COR-L47 (cell line): ENCODE measurements around the gene ZNF574.

ENCODE experiments used
- DNase-seq: peaks from one replicate; lab custom pipeline; 2025; lab: John Stamatoyannopoulos, UW

Gene ZNF574

DNA sequence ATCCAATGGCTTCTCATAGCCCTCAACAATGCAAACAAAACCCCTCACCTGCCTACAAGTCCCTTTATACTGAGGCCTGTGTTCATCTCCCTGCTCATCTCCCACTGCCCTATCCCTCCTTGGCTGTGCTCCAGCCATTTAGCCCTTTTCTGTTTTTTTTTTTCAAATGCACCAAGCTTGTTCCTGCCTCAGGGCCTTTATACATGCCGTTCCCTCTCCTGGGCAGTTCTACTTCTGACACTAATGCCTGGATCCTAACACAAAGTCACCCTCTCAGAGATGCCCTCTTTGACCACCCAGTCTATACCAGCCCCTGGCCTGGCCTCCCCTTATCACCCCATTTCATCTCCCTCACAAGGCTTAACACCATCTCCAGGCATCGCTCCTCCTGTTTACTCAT lies 26.9 kb downstream of the ZNF574 start:
- DNase-seq: no peak

DNA sequence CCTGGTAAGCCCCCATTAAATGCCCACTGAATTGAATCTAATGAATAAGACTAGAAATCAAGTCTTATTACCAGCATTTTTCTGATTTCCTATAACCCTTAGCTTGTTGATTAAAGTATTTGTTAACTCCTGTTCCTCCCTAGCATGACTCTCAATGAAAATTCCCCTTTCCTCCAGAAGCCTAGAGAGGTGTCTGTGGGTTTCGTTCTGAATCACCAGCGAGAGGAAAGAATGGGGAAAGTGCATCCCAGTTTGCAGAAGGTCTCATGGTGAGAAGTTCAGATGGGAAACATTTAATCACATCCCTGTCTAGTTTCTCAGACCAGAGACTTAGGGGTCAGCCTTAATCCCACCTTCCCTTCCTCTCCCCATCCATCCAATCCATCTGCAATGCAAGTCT lies 29.4 kb downstream of the ZNF574 start:
- no peak for DNase-seq

DNA sequence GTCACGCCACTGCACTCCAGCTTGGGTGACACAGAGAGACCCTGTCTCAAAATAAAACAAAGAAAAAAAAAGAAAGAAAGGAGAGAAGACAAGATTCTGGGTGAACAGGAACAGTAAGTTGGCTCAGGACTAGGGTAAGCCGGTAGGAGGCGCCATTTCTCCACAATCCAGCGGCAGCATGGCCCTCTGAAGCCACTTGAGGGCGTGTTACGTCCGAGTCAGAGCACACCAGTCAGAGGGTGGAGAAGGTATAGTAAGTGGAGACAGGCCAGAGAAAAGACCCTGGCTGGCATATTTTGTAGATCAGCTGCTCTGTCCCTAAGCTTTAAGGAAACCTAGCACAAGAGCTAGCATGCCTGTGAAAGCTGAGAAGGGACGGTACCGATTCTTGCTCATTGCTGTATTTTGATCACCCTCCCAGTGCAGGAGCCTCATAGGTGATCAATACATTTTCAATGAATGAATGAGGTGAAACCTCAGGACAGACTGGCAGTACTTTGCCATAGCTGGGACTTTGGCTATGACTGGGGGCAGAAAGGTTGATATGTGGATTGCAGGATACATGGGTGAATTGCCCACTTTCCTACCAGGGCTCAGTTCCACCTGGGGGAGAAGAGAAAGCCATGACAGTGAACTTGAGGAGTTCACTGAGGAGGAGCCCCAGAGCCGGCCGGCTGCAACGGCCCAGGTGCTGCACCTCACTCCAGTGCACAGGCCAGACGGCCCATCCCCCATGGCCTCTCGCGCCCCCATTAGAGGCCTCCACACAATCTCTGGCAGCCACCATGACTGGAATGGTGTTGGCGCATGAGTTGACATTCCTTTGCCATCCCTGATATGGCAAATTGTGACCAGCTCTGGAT lies 32.8 kb downstream of the ZNF574 start:
- DNase-seq: peak; percentile 77

DNA sequence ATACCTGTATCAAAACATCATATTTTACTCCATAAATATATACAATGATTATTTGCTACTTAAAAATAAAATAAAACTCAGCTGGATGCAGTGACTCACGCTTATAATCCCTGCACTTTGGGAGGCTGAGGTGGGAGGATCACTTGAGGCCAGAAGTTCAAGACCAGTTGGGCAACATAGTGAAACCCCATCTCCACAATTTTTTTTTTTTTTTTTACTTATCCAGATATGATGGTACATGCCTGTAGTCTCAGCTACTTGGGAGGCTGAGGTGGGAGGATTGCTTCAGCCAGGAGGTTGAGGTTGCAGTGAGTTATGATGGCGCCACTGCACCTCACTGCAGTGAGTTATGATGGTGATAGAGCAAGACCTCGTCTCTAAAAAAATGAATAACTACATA lies 33.9 kb downstream of the ZNF574 start:
- DNase-seq: no peak

DNA sequence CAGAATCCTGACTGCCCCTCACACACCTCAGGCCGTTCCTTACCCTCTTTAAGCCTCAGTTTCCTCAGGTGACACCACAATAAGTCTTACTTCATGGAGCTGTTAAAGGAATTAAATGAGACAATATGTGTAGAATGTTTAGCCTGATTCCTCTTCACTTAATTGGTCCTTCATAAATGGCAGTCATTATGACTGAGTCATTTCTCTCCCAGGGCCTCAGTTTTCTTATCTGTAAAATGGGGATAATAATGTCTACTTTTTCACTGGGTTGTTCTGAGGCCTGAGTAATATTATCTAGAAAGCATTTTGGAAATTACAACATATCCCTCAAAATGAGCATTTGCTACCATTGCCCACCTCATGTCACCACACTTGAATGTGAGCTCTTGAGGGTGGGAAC lies 34.7 kb downstream of the ZNF574 start:
- no peak for DNase-seq

DNA sequence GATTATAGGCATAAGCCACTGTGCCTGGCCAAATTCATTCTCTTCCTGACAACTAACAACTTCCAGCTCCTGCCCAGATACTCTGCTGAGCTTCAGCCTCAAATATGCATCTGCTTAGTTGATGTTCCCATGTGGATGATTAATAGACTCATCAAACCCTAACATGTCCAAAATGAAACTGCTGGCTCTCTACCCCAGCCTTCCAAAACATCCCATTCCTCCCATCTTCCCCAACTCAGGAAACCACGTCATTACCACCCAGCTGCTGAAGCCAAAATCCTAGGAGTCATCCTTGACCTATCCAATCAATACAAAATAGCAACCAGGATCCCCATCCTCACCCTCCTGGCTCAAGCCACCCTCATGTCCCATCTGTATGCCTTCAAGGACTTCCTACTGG lies 35.4 kb downstream of the ZNF574 start:
- DNase-seq: no peak

DNA sequence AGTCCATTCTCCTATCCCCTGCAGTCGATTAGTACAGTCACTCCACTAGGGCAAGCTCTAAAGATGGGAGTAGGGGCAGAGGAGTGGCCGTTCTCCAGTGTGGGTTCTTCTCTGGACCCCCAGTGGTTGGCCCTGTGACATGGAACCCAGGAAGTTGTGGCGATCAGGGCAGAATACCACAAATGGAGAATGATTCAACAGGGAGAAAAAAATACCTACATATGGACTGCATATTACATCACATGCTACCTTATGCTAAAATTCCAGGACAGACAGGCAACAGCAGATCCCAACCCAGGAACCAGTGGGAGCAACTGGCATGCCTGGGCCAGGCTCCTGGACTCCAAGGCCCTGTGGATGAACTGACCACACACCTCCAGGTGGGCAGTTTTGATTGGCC lies 35.8 kb downstream of the ZNF574 start:
- DNase-seq: no peak

DNA sequence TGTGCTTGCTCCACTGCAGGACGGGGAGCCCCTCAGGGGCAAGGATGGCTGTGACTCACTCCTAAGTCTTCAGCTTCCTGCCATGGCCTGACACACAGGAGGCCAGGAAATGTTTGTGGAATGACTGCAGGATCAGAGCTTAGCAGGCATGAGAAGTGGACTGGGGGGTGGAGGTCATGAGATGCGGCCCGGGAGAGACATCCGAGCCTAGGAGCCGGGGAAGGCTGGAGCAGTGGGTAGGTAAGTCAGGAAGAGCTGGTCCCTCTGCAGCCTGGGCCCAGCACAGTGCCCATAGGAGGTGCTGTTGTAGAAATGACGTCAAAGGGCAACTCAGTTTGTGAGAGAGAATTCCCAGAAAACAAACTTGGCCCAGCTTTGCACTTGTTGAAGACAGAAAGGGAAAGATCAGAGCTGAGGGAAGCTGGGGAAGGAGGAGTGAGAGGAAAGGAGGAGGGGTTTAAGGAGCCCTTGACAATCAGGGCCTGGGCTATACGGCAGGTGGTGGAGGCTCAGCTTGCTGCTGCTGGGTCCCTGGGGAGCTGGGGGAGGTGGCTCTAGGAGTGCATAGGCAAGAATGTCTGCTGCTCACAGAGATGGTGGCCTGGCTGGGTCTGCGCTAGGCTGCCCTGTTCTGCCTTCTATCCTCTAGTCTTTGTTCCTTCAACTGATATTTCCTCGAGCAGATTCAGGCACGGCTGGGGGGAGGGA lies 37.8 kb downstream of the ZNF574 start:
- no peak for DNase-seq

DNA sequence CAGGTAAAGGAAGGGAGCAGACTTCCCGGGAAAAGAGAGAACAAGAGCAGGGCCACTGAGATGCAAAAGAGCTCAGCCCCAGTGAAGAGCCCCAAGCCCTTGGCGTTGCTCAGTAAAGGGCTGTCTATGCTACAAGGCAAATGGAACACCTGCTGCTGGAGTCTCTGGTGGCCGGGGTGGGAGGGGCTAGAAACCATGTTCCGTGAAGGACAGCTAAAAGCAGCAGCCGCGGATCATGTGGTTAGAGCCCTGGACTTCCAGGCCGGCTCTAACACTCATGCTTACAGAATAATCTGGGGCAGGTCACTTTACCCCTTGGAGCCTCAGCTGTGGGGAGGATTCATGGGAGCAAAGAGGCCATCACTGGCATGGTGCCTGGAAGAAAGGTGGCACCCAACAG lies 38.4 kb downstream of the ZNF574 start:
- DNase-seq: no peak

DNA sequence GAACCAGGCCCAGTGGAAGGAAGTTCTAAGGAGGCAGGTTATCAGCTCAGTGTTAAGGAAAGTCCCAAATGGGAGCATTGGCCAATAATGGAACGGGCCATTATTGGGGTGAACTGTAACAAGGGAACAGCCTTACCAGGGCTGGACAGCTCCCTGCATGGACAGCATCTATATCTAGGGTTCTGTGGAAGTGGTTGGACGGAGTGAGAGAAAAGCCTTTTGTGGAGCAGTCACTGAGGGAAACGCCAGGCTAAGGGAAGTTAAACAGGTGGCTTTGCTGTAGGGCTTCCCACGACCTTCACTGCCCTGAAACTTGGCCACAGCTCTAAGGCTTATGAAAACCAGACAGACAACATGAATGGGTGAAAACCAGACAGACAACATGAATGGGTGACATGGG lies 39.3 kb downstream of the ZNF574 start:
- no peak for DNase-seq

DNA sequence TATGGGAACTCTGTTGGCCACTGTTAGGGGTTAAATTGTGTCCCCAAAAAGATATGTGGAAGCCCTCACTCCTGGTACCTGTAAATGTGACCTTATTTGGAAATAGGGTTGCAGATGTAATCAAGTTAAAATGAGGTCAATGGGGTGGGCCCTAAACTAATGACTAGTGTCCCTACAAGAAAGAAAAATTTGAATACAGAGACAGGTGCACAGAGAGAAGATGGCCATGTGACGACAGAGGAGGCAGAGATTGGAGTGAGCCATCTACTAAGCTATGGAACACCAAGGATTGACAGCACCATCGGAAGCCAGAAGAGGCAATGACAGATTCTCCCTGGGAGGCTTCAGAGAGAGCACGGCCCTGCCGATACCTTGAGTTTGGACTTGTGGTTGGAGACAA lies 39.7 kb downstream of the ZNF574 start:
- DNase-seq: no peak

DNA sequence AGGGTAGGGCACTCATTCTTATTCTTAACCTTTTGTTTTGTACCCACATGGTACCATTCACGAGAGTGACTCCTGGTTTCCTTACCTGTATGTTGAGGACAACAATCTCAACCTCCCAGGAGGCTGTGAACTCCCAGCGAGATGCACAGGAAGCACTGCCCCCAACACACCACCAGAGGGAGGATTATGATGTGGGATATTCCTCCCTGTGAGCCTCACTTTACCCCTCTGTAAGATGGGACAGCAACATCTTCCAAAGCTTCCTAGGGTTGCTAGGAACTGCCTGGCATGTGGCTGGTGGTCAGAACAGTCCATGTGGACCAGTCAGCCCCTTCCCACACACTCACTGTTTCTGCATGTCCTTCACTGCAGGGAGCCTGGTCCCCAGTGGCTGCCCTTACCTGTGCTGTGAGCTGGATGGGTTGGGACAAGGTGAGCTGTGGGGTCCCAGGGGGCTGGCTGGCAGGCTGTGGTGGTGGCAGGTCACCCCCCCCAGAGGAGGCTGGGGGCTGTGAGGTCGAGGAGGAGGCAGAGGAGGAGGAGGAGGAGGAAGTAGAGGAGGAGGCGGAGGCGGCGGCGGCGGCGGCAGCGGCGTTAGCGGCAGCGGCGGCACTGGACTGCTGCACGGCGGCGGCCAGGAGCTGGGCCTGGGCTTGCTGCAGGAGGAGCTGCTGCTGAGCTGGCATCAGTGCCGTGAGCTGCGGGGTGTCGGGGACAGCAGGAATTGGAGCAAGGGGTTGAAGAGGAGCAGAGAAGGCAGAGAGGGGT lies 40.5 kb downstream of the ZNF574 start:
- no peak for DNase-seq

DNA sequence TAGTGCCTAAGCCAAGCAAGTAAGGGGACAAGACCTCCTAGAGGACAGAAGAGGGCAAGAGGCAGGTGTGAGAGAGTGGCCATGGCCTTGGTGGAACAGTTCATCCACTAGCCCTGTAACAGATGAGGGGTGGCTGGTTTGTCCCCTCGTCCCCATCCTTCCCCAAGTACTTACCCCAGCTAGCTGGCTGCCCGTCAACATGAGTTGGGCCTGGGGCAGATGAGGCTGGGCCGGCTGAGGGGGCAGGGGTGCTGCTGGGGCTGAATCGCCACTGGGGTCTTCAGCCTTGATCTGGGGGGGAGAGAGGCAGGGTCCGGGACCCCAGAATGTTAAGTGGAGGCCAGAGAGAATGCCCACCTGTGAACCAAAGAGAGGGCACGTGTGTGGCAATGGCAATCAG lies 41.1 kb downstream of the ZNF574 start:
- DNase-seq: no peak

DNA sequence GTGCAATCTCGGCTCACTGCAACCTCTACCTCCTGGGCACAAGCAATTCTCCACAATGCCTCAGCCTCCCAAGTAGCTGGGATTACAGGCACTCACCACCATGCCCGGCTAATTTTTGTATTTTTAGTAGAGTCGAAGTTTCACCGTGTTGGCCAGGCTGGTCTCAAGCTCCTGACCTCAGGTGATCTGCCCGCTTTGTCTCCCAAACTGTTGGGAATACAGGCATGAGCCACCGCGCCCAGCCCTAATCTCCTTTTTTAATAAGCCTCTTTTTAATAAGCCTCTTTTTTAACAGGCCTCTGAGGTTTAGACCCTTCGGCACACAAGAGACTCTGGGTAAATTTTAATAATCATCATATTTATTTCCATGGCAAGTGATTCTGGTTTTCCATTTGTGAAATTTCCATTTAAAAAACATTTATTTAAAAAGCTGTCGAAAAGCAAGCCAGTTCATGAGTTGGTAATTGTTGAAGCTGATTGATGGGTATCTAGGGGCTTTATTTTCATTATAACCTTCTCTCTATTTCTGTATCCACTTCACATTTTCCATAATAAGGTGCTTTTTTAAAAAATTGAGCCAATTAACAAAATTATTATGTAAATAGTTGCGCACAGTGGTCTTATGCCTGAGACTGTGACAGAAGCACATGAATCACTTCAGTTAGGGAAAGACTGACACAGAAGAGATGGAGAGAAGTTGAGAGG lies 44.5 kb downstream of the ZNF574 start:
- no peak for DNase-seq

DNA sequence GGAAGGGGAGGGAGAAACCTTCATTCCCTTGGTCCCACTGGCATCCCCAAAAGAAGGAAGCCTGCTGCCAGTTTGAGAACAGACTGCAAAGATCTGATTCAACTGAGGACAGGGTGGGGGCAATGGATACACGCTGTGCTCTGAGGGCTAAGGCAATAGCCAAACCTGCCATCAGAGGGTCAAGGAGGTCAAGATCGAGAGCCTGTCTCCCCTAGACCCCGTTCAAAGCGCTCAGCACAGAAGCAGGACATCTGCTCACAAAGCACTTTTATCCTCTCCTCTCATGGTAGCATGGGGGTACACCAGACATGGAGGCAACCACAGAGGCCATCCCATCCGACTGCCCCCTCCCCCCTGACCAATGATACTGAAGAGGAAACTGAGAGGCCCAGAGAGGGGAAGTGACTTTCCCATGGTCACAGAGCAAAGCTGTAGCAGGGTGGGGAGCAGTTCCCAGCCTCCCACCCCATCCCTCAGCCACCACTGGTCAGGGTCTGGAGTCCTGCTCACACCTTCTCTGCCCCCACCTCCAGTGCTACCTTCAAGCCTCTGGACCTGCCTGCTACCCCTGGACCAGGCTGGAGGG lies 45.2 kb downstream of the ZNF574 start:
- no peak for DNase-seq

DNA sequence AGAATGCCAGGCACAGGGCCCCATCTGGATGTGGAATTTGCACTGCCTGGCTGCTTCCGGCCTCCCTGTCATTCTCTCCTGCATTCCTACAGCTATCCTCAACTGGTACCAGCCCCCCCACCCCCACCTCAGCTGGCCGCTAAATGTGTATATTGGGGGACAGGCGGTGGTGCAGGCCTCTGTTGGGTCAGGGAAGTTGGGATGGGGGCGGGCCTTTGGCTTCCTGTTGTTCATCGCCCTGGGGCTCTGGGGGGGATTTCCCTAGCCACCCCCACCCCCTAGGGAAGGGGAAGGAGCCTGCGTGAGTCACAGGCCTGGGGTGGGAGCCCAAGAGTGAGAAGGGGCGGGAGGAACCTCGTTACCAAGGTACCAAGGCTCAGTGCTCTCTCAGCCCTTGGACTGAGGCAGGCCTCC lies 45.7 kb downstream of the ZNF574 start:
- DNase-seq: no peak

DNA sequence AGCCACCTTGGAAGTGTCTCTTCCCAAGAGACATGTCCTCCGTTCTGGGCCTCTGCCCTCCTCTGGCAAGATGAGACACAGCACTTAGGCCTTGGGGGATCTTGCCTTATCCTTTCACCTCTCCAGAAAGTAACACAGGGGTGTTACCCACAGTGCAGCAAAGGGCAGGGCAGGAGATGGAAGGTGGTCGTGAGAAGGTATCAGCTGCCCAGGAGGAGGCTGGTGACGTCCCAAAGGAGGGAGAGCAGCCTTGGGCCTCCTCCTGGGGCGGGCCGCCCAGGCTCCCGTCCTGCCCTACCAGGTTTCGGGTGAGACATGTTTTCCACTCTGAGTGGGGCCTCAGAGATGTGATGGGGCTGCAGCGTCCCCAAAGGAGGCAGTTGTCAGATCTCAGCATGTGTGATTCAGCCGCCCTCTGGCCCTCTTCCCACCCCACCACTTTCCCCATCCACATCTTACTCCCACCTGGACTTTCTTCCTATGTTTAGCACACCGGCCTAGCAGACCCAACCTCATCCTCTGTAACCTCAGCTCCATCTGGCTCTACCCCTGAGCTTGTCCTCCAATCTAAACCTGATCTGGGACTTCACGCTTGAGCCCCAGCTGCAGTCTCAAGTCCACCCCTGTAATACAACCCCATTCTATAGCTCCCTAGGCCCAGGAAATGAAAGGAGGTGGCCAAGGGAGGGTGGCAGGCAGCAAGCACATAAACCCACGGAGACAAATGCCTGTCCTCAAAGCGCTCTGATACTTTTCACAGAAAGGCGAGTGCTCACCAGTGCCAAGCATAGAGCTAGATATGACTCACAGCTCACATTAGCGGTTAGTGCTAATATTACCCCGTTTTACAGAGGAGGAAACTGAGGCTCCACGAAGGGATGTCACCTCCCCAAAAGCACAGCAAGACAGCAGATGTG lies 47.0 kb downstream of the ZNF574 start:
- no peak for DNase-seq

DNA sequence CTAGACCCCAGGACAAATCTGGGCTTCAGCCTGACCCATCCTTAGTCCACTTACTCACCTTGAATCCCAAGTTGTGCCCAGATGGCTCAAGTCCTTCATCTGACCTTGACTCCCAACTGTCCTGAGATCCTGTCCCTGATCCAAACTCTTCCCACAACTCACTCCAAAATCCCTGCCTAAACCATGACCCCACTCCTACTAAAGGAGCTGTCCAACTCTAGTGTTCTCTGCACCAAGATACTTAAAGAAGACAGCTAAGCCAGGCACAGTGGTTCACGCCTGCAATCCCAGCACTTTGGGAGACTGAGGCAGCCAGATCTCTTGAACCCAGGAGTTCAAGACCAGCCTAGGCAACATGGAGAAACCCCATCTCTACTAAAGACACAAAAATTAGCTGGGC lies 47.8 kb downstream of the ZNF574 start:
- no peak for DNase-seq

DNA sequence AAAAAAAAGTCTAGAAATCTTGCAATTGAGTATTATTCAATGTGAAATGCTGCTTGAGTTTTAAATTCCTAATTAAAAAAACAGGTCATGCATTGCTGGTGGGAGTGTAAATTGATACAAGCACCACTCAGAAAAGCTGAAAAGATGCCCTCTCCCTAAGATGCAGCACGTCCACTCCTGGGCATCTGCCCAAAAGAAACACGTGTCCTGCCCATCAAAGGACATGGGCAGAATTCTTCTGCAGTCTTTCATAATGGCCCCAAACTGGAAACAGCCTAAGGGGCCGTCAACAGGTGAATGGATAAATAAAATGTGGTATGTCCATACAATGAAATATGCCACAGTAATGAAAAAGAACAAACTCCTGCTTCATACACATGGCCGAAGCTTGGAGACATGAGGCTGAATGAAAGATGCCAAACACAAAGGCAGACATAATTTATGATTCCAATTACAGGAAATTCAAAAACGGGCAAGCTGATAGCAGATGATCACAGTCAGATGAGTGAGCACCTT lies 48.5 kb downstream of the ZNF574 start:
- DNase-seq: no peak

DNA sequence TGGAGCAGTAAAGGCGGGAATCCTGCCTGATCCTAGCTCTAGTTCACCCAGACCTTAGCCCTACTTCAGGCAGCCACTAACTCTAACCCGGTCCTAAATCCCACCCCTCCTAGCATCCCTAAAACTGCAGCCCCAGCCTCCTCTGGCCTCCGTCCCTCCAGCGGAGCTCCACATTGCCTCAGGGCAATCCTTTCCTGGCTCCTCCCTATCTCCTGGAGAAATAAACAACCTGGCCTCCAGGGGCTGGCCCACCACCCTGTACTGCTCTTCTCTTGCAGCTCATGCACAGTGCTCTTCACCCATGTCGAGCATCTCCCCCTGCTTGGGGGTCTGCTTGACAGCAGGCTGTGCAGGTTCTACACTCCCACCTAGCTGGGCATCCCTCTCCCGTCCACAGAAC lies 49.6 kb downstream of the ZNF574 start:
- DNase-seq: no peak

DNA sequence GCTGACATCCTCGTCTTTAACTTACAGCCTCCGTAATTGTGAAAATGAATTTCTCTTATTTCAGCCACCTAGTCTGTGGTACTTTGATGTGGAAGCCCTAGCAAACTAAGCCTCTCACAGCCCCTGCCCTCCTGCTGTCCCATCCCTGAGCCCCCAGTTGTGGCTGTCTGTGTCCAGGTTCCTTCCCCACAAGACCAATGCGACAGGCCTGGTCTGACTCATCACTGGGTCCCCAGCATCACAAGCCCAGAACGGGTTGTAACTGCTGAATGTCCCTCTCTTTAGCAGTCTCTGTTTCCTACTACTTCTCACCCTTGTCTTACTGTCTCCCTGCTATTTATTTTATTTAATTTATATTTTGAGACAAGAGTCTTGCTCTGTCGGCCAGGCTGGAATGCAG lies 50.6 kb downstream of the ZNF574 start:
- no peak for DNase-seq
